ENCODE results near the gene HCN2.

HCN2 gene

DNA sequence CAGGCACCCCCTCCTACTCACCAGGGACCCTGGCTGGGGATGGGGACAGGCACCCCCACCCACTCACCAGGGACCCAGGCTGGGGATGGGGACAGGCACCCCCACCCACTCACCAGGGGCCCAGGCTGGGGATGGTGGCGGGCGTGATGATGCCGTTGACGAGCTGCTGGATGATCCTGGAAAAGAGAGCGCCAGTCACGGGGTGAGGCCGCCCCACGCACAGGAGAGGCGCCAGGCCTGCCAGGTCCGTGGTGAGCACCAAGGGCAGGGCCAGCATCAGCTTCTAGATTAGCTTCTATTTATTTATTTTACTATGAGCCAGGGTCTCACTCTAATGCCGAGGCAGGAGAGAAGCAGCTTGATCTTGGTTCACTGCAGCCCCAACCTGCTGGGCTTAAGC, 60.4 kb downstream of the HCN2 start:
- peaks cover 38% of the 10 kb centered on the region; the same call in 1 of the 2 replicates for H3K36me3 ChIP-seq (ENCODE audit: insufficient read depth, low read length)
- TF ChIP-seq POLR2AphosphoS5 (IDR thresholded peaks at IDR 0.05; ENCODE audit: borderline replicate concordance, low read depth, low read length): no peak
- no peak for TF ChIP-seq FOXP2 (optimal IDR thresholded peaks at IDR 0.05; ENCODE audit: control extremely low read depth, extremely low read length, insufficient read depth)
- TF ChIP-seq EZH2 (IDR thresholded peaks at IDR 0.05): no peak

GRCh38 chr19:651114-651818, 61.6 kb downstream of the HCN2 start:
- Histone ChIP-seq H3K4me3 (no peak overlapping the region), H3K9ac (ENCODE audit: insufficient read length) (no peak overlapping the region), H3K9me3 (ENCODE audit: low read depth, low read length) (no peaks in the 10 kb centered on the region), H3K27ac (no peak overlapping the region), H3K36me3 (ENCODE audit: insufficient read depth, low read length) (peaks cover 38% of the 10 kb centered on the region; the same call in 1 of the 2 replicates)
- TF ChIP-seq POLR2AphosphoS5 (IDR thresholded peaks at IDR 0.05; ENCODE audit: borderline replicate concordance, low read depth, low read length) (no peak), EZH2 (IDR thresholded peaks at IDR 0.05) (no peak), FOXP2 (optimal IDR thresholded peaks at IDR 0.05; ENCODE audit: control extremely low read depth, extremely low read length, insufficient read depth) (no peak)
- no peak for DNase-seq (ENCODE audit: low read depth, low spot score)

More for the DNA sequence above, 60.4 kb downstream of the HCN2 start:
- no peak overlapping the region for H3K9ac ChIP-seq (ENCODE audit: insufficient read length)
- no peak overlapping the region for H3K4me3 ChIP-seq
- no peak overlapping the region for H3K27ac ChIP-seq
- no peak for DNase-seq (ENCODE audit: low read depth, low spot score)
- H3K9me3 ChIP-seq (ENCODE audit: low read depth, low read length): no peaks in the 10 kb centered on the region

- no peak for DNase-seq (ENCODE audit: low read depth, low spot score)
- TF ChIP-seq FOXP2 (optimal IDR thresholded peaks at IDR 0.05; ENCODE audit: control extremely low read depth, extremely low read length, insufficient read depth): no peak
- no peak for TF ChIP-seq POLR2AphosphoS5 (IDR thresholded peaks at IDR 0.05; ENCODE audit: borderline replicate concordance, low read depth, low read length)
- TF ChIP-seq EZH2 (IDR thresholded peaks at IDR 0.05): no peak
- Histone ChIP-seq H3K9me3 (ENCODE audit: low read depth, low read length) (no peaks in the 10 kb centered on the region), H3K9ac (ENCODE audit: insufficient read length) (no peak overlapping the region), H3K27ac (no peak overlapping the region), H3K4me3 (no peak overlapping the region), H3K36me3 (ENCODE audit: insufficient read depth, low read length) (peaks cover 31% of the 10 kb centered on the region; the same call in 1 of the 2 replicates)
Observed at GRCh38 chr19:651991-652390, 62.3 kb downstream of the HCN2 start.

DNA sequence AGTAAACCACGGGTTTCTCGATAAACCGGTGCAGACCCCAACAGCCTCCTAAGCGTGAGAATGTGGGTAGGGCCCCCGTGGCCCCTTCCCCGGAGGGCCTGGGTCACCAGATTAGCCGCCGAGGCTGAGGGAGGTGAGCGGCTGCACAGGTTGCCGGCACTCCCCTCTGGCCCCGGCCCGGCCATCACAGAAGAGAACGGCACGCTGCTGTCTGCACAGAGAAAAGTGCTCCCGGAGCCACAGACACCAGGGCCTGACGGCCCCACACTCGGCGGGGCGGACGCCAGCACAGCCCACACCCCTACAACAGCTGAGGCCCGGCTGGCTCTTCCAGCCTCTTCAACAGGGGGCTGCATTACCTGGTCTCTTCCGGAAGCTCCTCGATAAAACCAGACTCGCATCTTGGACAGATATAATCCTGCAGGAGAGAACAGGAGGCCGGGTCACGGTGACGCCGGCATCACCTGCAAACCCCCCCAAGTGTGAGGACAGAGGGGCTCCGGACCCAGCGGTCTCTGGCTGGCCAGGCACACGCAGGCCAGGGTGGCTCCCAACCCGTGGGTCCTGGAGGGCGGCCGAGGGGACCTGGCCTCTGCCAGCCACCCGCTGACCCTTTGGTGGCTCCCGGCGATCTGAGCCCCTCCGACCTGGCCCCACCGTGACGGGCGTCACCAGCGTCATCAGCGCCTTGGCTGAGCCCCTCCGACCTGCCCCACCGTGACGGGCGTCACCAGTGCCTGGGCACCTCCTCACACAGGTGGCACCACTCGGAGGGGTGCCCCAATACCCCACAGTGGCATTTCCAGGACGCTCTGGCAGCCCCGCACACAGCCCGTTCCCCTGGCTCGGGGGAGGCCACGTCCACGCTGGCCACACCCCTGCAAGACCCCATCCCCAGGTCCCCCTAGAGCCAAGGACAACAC, 63.0 kb downstream of the HCN2 start:
- Histone ChIP-seq H3K4me3 (no peak overlapping the region), H3K9me3 (ENCODE audit: low read depth, low read length) (no peaks in the 10 kb centered on the region), H3K27ac (no peak overlapping the region), H3K36me3 (ENCODE audit: insufficient read depth, low read length) (peaks cover 25% of the 10 kb centered on the region; the same call in 1 of the 2 replicates), H3K9ac (ENCODE audit: insufficient read length) (no peak overlapping the region)
- no peak for TF ChIP-seq FOXP2 (optimal IDR thresholded peaks at IDR 0.05; ENCODE audit: control extremely low read depth, extremely low read length, insufficient read depth)
- no peak for TF ChIP-seq EZH2 (IDR thresholded peaks at IDR 0.05)
- TF ChIP-seq POLR2AphosphoS5 (IDR thresholded peaks at IDR 0.05; ENCODE audit: borderline replicate concordance, low read depth, low read length): no peak
- no peak for DNase-seq (ENCODE audit: low read depth, low spot score)

GRCh38 chr19:653425-653824, 63.7 kb downstream of the HCN2 start:
- no peak for TF ChIP-seq EZH2 (IDR thresholded peaks at IDR 0.05)
- TF ChIP-seq FOXP2 (optimal IDR thresholded peaks at IDR 0.05; ENCODE audit: control extremely low read depth, extremely low read length, insufficient read depth): no peak
- no peak for TF ChIP-seq POLR2AphosphoS5 (IDR thresholded peaks at IDR 0.05; ENCODE audit: borderline replicate concordance, low read depth, low read length)
- peaks cover 25% of the 10 kb centered on the region; the same call in 1 of the 2 replicates for H3K36me3 ChIP-seq (ENCODE audit: insufficient read depth, low read length)

DNA sequence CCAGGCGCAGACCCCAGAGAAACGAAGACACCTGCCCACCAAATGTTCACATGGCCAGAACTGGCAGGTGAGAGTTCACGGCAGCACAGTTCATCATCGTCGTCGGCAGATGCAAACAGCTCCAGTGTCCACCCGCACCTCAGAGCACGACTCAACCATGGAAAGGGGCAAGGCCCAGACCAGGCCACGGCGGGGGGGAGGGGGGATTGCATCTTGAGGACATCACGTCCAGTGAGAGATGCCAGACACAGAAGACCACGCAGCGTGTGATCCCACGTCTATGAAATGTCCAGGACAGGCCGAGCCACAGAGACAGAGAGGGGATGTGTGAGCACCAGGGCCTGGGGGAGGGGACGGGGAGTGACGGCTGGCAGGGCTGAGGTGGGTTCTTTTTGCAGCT, 66.0 kb downstream of the HCN2 start:
- Histone ChIP-seq H3K27ac (no peak overlapping the region), H3K9me3 (ENCODE audit: low read depth, low read length) (no peaks in the 10 kb centered on the region), H3K36me3 (ENCODE audit: insufficient read depth, low read length) (peaks cover 20% of the 10 kb centered on the region; the same call in 1 of the 2 replicates), H3K9ac (ENCODE audit: insufficient read length) (no peak overlapping the region), H3K4me3 (no peak overlapping the region)
- no peak for TF ChIP-seq POLR2AphosphoS5 (IDR thresholded peaks at IDR 0.05; ENCODE audit: borderline replicate concordance, low read depth, low read length)
- no peak for TF ChIP-seq FOXP2 (optimal IDR thresholded peaks at IDR 0.05; ENCODE audit: control extremely low read depth, extremely low read length, insufficient read depth)
- no peak for TF ChIP-seq EZH2 (IDR thresholded peaks at IDR 0.05)
- DNase-seq (ENCODE audit: low read depth, low spot score): no peak

More at GRCh38 chr19:653425-653824, 63.7 kb downstream of the HCN2 start:
- DNase-seq (ENCODE audit: low read depth, low spot score): no peak
- Histone ChIP-seq H3K27ac (no peak overlapping the region), H3K9ac (ENCODE audit: insufficient read length) (no peak overlapping the region), H3K9me3 (ENCODE audit: low read depth, low read length) (no peaks in the 10 kb centered on the region), H3K4me3 (no peak overlapping the region)

GRCh38 chr19:656751-657559, 67.3 kb downstream of the HCN2 start:
- H3K27ac ChIP-seq: no peak overlapping the region
- TF ChIP-seq FOXP2 (optimal IDR thresholded peaks at IDR 0.05; ENCODE audit: control extremely low read depth, extremely low read length, insufficient read depth) (no peak), POLR2AphosphoS5 (IDR thresholded peaks at IDR 0.05; ENCODE audit: borderline replicate concordance, low read depth, low read length) (no peak), EZH2 (IDR thresholded peaks at IDR 0.05) (no peak)
- peaks cover 16% of the 10 kb centered on the region; the same call in 1 of the 2 replicates for H3K36me3 ChIP-seq (ENCODE audit: insufficient read depth, low read length)
- no peak overlapping the region for H3K9ac ChIP-seq (ENCODE audit: insufficient read length)
- no peaks in the 10 kb centered on the region for H3K9me3 ChIP-seq (ENCODE audit: low read depth, low read length)
- no peak overlapping the region for H3K4me3 ChIP-seq
- no peak for DNase-seq (ENCODE audit: low read depth, low spot score)

Measured in SK-N-MC (cell line).